GM12892 (cell line): ENCODE data around the gene EGFR.

Experiments used
- POLR2A ChIP-seq: IDR thresholded peaks from 2 replicates; pipeline ENCODE4 v1.6.1; 2011; ENCODE audit warnings: low read depth, low read length, control low read depth
- POLR2AphosphoS5 ChIP-seq: IDR thresholded peaks from 2 replicates; pipeline ENCODE4 v1.6.1; 2011; ENCODE audit warnings: low read depth, low read length, control low read depth
- TAF1 ChIP-seq: IDR thresholded peaks from 2 replicates; pipeline ENCODE4 v1.6.1; 2011; ENCODE audit warnings: low read depth, mild to moderate bottlenecking, control low read depth, low read length, borderline replicate concordance

- no peak for TF ChIP-seq POLR2A
- no peak for TF ChIP-seq POLR2AphosphoS5
- TF ChIP-seq TAF1: no peak
Measured at GRCh38 chr7:55138663-55139062, 119.8 kb downstream of the EGFR start.
